GM18499 (cell line): ENCODE results near the gene USP2.

Experiments used
- ATAC-seq: cut with Tn5 transposase; IDR thresholded peaks from one replicate; pipeline ENCODE4 v1.9.1; 2021; ENCODE audit warnings: moderate number of reproducible peaks; ENCODE audit not compliant: insufficient read depth, unreplicated experiment

Gene USP2

GRCh38 chr11:119378851-119379465 is 2.5 kb downstream of the USP2 start:
- no peak for ATAC-seq

GRCh38 chr11:119377961-119378667 is 3.4 kb downstream of the USP2 start:
- no peak for ATAC-seq

- ATAC-seq: no peak
These were observed 4.2 kb downstream of the USP2 start for GRCh38 chr11:119377112-119377901.

- ATAC-seq: no peak
These were observed 5.2 kb downstream of the USP2 start for GRCh38 chr11:119376197-119376847.

GRCh38 chr11:119375337-119376196 is 5.9 kb downstream of the USP2 start:
- no peak for ATAC-seq

GRCh38 chr11:119374632-119375336 is 6.7 kb downstream of the USP2 start:
- ATAC-seq: no peak

GRCh38 chr11:119373921-119374631 is 7.4 kb downstream of the USP2 start:
- ATAC-seq: no peak

GRCh38 chr11:119373059-119373920 is 8.2 kb downstream of the USP2 start:
- ATAC-seq: no peak

- no peak for ATAC-seq
These were observed 9.0 kb downstream of the USP2 start for GRCh38 chr11:119372260-119373058.

- no peak for ATAC-seq
These were observed 9.7 kb downstream of the USP2 start for GRCh38 chr11:119371778-119372182.

- no peak for ATAC-seq
These were observed 10.4 kb downstream of the USP2 start for GRCh38 chr11:119371067-119371601.

- ATAC-seq: no peak
These were observed 10.9 kb downstream of the USP2 start for GRCh38 chr11:119370486-119371046.

- no peak for ATAC-seq
These were observed 12.2 kb downstream of the USP2 start for GRCh38 chr11:119369132-119369925.

GRCh38 chr11:119368121-119369034 is 13.1 kb downstream of the USP2 start:
- ATAC-seq: no peak
